ENCODE results near the gene KCNE3.
"Not testable (repeated sequence)": the region's sequence is repeated elsewhere in the genome, so short reads cannot be mapped to it uniquely, and the experiment has no call there.

Gene KCNE3

GRCh38 chr11:74438681-74439080, 28.7 kb downstream of the KCNE3 start:
- no peak for DNase-seq

GRCh38 chr11:74437441-74438042, 29.8 kb downstream of the KCNE3 start:
- DNase-seq: no peak

- DNase-seq: no peak
These were observed 32.8 kb downstream of the KCNE3 start for GRCh38 chr11:74434528-74434927.

- no peak for DNase-seq
These were observed 38.1 kb downstream of the KCNE3 start for GRCh38 chr11:74429205-74429604.

- no peak for DNase-seq
These were observed 39.9 kb downstream of the KCNE3 start for GRCh38 chr11:74427384-74427886.

- no peak for DNase-seq
These were observed 42.2 kb downstream of the KCNE3 start for GRCh38 chr11:74425100-74425499.

GRCh38 chr11:74418509-74418895, 48.8 kb downstream of the KCNE3 start:
- DNase-seq: peak; percentile 38

GRCh38 chr11:74417860-74418508, 49.4 kb downstream of the KCNE3 start:
- no peak for DNase-seq

GRCh38 chr11:74417379-74417804, 50.0 kb downstream of the KCNE3 start:
- peak; percentile 46 for DNase-seq

- not testable (repeated sequence) for DNase-seq
These were observed 50.4 kb downstream of the KCNE3 start for GRCh38 chr11:74416974-74417373.

- DNase-seq: no peak
These were observed 54.5 kb downstream of the KCNE3 start for GRCh38 chr11:74412733-74413359.

- no peak for DNase-seq
These were observed 55.0 kb downstream of the KCNE3 start for GRCh38 chr11:74412321-74412720.

- no peak for DNase-seq
These were observed 57.7 kb downstream of the KCNE3 start for GRCh38 chr11:74409633-74410032.

Measured in activated CD4-positive, alpha-beta T cell treated with anti-CD3 and anti-CD28 coated beads, Interleukin-10, Interleukin-2, amounts not matched to agents 100 ng/mL and 50 ng/mL, durations not matched to agents 16 hours and 8 hours (primary cell).